OCI-LY1 (cell line): Measurements from ENCODE around the gene PDE6G.

Experiments used
- H2AFZ ChIP-seq: fragments of 200-600 bp; sonication (generic), shearing (Covaris generic); 2 replicates; pipeline ENCODE4 v1.6.0; 2014; ENCODE audit warnings: antibody characterized with exemption, mild to moderate bottlenecking, low read length
- H3F3A ChIP-seq: fragments of 200-600 bp; sonication (generic), shearing (Covaris generic); 2 replicates; pipeline ENCODE4 v1.6.0; 2014; ENCODE audit warnings: mild to moderate bottlenecking, antibody characterized with exemption, low read length, moderate library complexity; ENCODE audit not compliant: insufficient read depth
- H3K27ac ChIP-seq: fragments of 200-600 bp; sonication (generic); 2 replicates; pipeline ENCODE4 v1.5.1; 2014; ENCODE audit warnings: low read length, mixed run types, mild to moderate bottlenecking, low read depth; ENCODE audit not compliant: poor library complexity, severe bottlenecking
- H3K27me3 ChIP-seq: fragments of 200-600 bp; sonication (generic); 2 replicates; pipeline ENCODE4 v1.6.0; 2014; ENCODE audit warnings: antibody characterized with exemption, mild to moderate bottlenecking, low read length, moderate library complexity; ENCODE audit not compliant: insufficient read depth
- H3K36me3 ChIP-seq: fragments of 200-600 bp; sonication (generic); 2 replicates; pipeline ENCODE4 v1.6.1; 2014; ENCODE audit warnings: mild to moderate bottlenecking, antibody characterized with exemption, low read length, moderate library complexity, mixed read lengths; ENCODE audit not compliant: insufficient read depth
- H3K4me1 ChIP-seq: fragments of 200-600 bp; sonication (generic); 2 replicates; pipeline ENCODE4 v1.5.1; 2014; ENCODE audit warnings: mild to moderate bottlenecking, low read length, moderate library complexity; ENCODE audit not compliant: insufficient read depth, severe bottlenecking
- H3K4me2 ChIP-seq: fragments of 200-600 bp; sonication (generic), shearing (Covaris generic); 2 replicates; pipeline ENCODE4 v1.6.1; 2014; ENCODE audit warnings: low read length
- H3K4me3 ChIP-seq: fragments of 200-600 bp; sonication (generic); 2 replicates; pipeline ENCODE4 v1.5.1; 2014; ENCODE audit warnings: low read length, low read depth, mild to moderate bottlenecking, mixed read lengths; ENCODE audit not compliant: poor library complexity, severe bottlenecking
- H3K79me2 ChIP-seq: fragments of 200-600 bp; shearing (Covaris generic); 2 replicates; pipeline ENCODE4 v1.6.1; 2016; ENCODE audit warnings: mixed run types, low read length, mixed read lengths; ENCODE audit not compliant: insufficient read depth
- H3K9ac ChIP-seq: fragments of 200-600 bp; sonication (generic), shearing (Covaris generic); 2 replicates; pipeline ENCODE4 v1.6.1; 2014; ENCODE audit warnings: mild to moderate bottlenecking, low read length, mixed read lengths
- H3K9me2 ChIP-seq: fragments of 200-600 bp; sonication (generic), shearing (Covaris generic); 2 replicates; pipeline ENCODE4 v1.6.1; 2014; ENCODE audit warnings: low read depth, mild to moderate bottlenecking, low read length, mixed read lengths
- H3K9me3 ChIP-seq: fragments of 200-600 bp; shearing (Covaris generic); 2 replicates; pipeline ENCODE4 v1.6.1; 2014; ENCODE audit warnings: low read length, mixed read lengths
- H4K20me1 ChIP-seq: fragments of 200-600 bp; sonication (generic), shearing (Covaris generic); 2 replicates; pipeline ENCODE4 v1.6.0; 2016; ENCODE audit warnings: mild to moderate bottlenecking, low read length; ENCODE audit not compliant: insufficient read depth
- EZH2 ChIP-seq: fragments of 200-600 bp; sonication (generic), shearing (Covaris generic); IDR thresholded peaks from 2 replicates; pipeline ENCODE4 v1.8.0; 2017; ENCODE audit warnings: borderline replicate concordance, mixed run types, mild to moderate bottlenecking, antibody characterized with exemption, low read length, moderate library complexity, mixed read lengths
- TF ChIP-seq, protein P1 (sequence below): fragments of 200-600 bp; sonication (generic), shearing (Covaris generic); IDR thresholded peaks from 2 replicates; pipeline ENCODE4 v1.5.1; 2017; ENCODE audit warnings: mild to moderate bottlenecking, antibody characterized with exemption, low read length, moderate library complexity, mixed read lengths

The PDE6G gene

DNA sequence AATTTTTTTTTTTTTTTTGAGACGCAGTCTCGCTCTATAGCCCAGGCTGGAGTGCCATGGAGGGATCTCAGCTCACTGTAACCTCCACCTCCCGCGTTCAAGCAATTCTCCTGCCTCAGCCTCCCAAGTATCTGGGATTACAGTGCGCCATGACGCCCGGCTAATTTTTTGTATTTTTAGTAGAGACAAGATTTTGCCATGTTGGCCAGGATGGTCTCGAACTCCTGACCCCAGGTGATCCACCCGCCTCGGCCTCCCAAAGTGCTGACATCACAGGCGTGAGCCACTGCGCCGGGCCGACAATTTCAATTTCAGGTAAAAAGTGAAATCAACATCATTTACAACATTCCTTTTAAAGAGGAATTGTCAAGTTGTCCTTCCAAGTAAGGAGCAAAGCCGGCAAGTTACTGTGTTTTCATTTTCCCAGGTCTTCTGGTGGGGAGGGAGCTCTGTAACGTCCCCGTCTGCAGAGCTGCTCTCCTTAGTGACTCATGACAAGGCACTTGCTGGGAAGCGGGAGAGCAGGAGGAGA, 20.3 kb downstream of the PDE6G start:
- Histone ChIP-seq H3K27ac (peak overlapping the region; percentile 88), H3F3A (no peaks in the 10 kb centered on the region), H4K20me1 (no peaks in the 10 kb centered on the region), H3K9me2 (no peaks in the 10 kb centered on the region), H3K9ac (peak overlapping the region; percentile 97), H3K4me1 (peaks cover 24% of the 10 kb centered on the region), H3K4me2 (peak overlapping the region; percentile 78), H3K9me3 (no peaks in the 10 kb centered on the region), H2AFZ (no peak overlapping the region), H3K79me2 (peaks cover 47% of the 10 kb centered on the region), H3K27me3 (no peaks in the 10 kb centered on the region), H3K4me3 (peak overlapping the region; percentile 98), H3K36me3 (peaks cover 25% of the 10 kb centered on the region)
- TF ChIP-seq EZH2, result no peak
- TF ChIP-seq, protein P1, sequence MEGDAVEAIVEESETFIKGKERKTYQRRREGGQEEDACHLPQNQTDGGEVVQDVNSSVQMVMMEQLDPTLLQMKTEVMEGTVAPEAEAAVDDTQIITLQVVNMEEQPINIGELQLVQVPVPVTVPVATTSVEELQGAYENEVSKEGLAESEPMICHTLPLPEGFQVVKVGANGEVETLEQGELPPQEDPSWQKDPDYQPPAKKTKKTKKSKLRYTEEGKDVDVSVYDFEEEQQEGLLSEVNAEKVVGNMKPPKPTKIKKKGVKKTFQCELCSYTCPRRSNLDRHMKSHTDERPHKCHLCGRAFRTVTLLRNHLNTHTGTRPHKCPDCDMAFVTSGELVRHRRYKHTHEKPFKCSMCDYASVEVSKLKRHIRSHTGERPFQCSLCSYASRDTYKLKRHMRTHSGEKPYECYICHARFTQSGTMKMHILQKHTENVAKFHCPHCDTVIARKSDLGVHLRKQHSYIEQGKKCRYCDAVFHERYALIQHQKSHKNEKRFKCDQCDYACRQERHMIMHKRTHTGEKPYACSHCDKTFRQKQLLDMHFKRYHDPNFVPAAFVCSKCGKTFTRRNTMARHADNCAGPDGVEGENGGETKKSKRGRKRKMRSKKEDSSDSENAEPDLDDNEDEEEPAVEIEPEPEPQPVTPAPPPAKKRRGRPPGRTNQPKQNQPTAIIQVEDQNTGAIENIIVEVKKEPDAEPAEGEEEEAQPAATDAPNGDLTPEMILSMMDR, result no peak

DNA sequence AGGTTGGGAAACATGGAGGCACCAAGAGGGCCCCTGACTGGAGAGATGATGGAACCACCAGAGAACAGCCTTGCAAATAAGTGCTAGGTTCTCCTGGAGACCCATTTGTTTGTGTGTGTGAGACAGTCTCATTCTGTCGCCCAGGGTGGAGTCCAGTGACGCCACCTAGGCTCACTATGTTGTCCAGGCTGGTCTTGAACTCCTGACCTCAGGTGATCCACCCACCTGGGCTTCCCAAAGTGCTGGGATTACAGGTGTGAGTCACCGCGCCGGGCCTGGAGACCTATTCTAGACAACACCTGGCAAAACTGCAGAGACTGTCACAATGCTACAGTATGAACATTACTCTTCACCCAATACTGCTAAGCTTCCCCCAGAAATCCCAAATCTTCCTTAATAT, 20.9 kb downstream of the PDE6G start:
- Histone ChIP-seq H3K9me2 (no peaks in the 10 kb centered on the region), H3K4me1 (peaks cover 24% of the 10 kb centered on the region), H3K4me2 (peak overlapping the region; percentile 78), H3F3A (no peaks in the 10 kb centered on the region), H3K9ac (peak overlapping the region; percentile 97), H3K27me3 (no peaks in the 10 kb centered on the region), H4K20me1 (no peaks in the 10 kb centered on the region), H3K4me3 (peak overlapping the region; percentile 98), H2AFZ (no peak overlapping the region), H3K27ac (peak overlapping the region; percentile 88), H3K9me3 (no peaks in the 10 kb centered on the region), H3K36me3 (peaks cover 29% of the 10 kb centered on the region), H3K79me2 (peaks cover 47% of the 10 kb centered on the region)
- no peak for TF ChIP-seq EZH2
- TF ChIP-seq, protein P1, result no peak

DNA sequence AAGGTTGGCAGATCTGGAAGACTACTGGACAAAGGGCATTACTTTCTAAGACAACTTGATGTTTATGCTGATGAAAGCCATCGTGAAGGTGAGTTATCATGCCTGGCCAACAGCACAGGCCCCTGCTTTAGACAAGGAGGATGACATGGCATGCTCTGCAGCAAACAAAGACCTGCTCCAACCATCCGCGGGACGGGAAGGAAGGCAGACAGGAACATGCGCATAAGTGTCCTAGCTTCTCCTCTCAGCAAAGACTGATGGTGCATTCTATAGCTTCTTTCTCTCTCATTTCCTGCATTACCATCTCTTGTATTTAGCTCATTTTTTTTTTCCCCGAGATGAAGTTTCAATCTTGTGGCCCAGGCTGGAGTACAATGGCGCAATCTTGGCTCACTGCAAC, 24.9 kb downstream of the PDE6G start:
- Histone ChIP-seq H3K9ac (no peak overlapping the region), H3K4me1 (peaks cover 24% of the 10 kb centered on the region), H3K79me2 (peaks cover 46% of the 10 kb centered on the region), H3F3A (no peaks in the 10 kb centered on the region), H3K4me2 (no peak overlapping the region), H4K20me1 (no peaks in the 10 kb centered on the region), H3K36me3 (peaks cover 67% of the 10 kb centered on the region), H3K27me3 (no peaks in the 10 kb centered on the region), H3K9me2 (no peaks in the 10 kb centered on the region), H3K4me3 (no peak overlapping the region), H3K27ac (no peak overlapping the region), H3K9me3 (no peaks in the 10 kb centered on the region), H2AFZ (no peak overlapping the region)
- no peak for TF ChIP-seq EZH2
- TF ChIP-seq, protein P1, result no peak
